Activated CD4-positive, CD25-positive, alpha-beta regulatory T cell treated with anti-CD3 and anti-CD28 coated beads, Interleukin-2, amount 50 U/mL, for 72 hours (primary cell): ENCODE data around the gene SDHAF1.
"Not testable (repeated sequence)": the region's sequence is repeated elsewhere in the genome, so short reads cannot be mapped to it uniquely, and the experiment has no call there.

Experiments used
- DNase-seq: peaks from one replicate; pipeline ENCODE4 v3.0.0; 2021

SDHAF1 gene

GRCh38 chr19:36025541-36025940, 30.6 kb downstream of the SDHAF1 start:
- no peak for DNase-seq

GRCh38 chr19:36026091-36026876, 31.3 kb downstream of the SDHAF1 start:
- no peak for DNase-seq

- DNase-seq, result no peak
These were observed 32.7 kb downstream of the SDHAF1 start for GRCh38 chr19:36027696-36028095.

- no peak for DNase-seq
These were observed 33.5 kb downstream of the SDHAF1 start for GRCh38 chr19:36028313-36029041.

- no peak for DNase-seq
These were observed 35.5 kb downstream of the SDHAF1 start for GRCh38 chr19:36030264-36031148.

- DNase-seq, result no peak
These were observed 36.3 kb downstream of the SDHAF1 start for GRCh38 chr19:36031308-36031707.

- peak; percentile 47 for DNase-seq
These were observed 37.5 kb downstream of the SDHAF1 start, which contains the start of gene CLIP3 for GRCh38 chr19:36032251-36033104. TSS of gene CLIP3 (minus strand) at chr19:36032873. CDS start at chr19:36032357, 516 bp downstream.

- DNase-seq, result no peak
These were observed 45.5 kb downstream of the SDHAF1 start for GRCh38 chr19:36040495-36040894.

GRCh38 chr19:36041092-36041491, 46.1 kb downstream of the SDHAF1 start:
- DNase-seq, result not testable (repeated sequence)

- DNase-seq, result no peak
These were observed 46.8 kb downstream of the SDHAF1 start for GRCh38 chr19:36041831-36042230.

GRCh38 chr19:36043952-36044351, 49.0 kb downstream of the SDHAF1 start:
- no peak for DNase-seq
